PC-9 (cell line): ENCODE data around the gene DTYMK.

Source experiments
- EZH2 ChIP-seq: fragments of 200-600 bp; sonication (generic); IDR thresholded peaks from 2 replicates; pipeline ENCODE4 v1.8.0; 2017; ENCODE audit warnings: antibody characterized with exemption, low read depth
- TF ChIP-seq, protein P1 (sequence below): fragments of 200-600 bp; sonication (generic); conservative IDR thresholded peaks from 2 replicates; pipeline ENCODE4 v1.6.1; 2017; ENCODE audit warnings: mixed run types, antibody characterized with exemption, mild to moderate bottlenecking, moderate library complexity

DNA sequence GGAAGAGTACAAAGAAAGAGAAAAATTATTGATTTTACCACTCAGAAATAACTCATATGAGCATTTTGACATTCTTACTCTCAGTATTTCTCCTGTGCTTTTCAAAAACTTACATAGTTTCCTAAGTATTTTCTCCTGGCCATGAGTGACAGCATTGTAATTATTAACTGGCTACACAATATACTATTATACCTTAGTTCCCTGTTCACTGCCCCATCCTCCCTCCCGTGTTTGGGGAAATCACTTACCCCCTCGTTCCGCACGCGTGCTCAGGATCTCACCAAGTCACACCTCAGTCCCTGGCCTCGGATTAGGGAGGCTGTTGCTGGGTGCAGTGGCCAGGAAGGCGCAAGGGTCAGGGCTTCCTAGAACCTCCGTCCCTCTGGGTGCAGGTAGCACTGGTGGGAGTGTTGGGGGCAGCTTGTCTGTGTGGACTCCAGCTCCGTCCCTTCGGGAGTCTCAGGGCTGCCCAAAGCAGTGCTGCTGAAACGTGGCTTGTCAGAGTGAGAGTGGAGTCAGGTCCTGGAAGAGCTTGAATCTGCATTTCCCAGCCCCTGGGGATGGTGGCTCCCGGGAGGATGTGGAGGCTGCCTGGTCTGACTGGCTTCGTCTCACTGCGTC, 25.9 kb downstream of the DTYMK start:
- TF ChIP-seq, protein P1, sequence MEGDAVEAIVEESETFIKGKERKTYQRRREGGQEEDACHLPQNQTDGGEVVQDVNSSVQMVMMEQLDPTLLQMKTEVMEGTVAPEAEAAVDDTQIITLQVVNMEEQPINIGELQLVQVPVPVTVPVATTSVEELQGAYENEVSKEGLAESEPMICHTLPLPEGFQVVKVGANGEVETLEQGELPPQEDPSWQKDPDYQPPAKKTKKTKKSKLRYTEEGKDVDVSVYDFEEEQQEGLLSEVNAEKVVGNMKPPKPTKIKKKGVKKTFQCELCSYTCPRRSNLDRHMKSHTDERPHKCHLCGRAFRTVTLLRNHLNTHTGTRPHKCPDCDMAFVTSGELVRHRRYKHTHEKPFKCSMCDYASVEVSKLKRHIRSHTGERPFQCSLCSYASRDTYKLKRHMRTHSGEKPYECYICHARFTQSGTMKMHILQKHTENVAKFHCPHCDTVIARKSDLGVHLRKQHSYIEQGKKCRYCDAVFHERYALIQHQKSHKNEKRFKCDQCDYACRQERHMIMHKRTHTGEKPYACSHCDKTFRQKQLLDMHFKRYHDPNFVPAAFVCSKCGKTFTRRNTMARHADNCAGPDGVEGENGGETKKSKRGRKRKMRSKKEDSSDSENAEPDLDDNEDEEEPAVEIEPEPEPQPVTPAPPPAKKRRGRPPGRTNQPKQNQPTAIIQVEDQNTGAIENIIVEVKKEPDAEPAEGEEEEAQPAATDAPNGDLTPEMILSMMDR: no peak
- no peak for TF ChIP-seq EZH2
